Measurements from ENCODE around the gene PITPNC1. TPM values are rescaled to one million over a fixed set of nuclear protein-coding genes. Genes with fewer than 3 reads are reported as not detected.

PITPNC1 gene
- total and polyA plus RNA-seq, 2 of the 13 experiments (the other 11 are each of a cell fraction or from before 2014, with no cell fraction given): 4.1 to 5.7 TPM

DNA sequence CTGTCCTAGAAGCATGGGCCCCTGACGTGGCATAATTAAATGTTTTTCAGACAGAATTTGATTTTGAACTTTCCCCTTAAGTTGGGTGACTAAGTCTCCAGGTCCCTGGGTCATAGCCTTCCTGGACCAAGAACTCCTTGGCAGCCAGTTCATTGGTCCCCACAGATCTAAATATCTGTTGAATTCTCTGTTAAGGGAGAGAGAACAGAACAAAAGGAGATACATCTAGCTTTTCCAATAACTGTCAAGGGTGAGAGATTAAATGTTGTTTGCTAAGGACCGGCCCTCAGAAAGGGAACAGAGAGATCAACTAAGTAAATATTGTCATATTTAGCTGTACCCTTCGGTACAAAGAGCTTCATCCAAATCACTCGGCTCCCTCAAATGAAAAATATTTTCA, 262.5 kb downstream of the PITPNC1 start (continued):
- TF ChIP-seq, protein P1, sequence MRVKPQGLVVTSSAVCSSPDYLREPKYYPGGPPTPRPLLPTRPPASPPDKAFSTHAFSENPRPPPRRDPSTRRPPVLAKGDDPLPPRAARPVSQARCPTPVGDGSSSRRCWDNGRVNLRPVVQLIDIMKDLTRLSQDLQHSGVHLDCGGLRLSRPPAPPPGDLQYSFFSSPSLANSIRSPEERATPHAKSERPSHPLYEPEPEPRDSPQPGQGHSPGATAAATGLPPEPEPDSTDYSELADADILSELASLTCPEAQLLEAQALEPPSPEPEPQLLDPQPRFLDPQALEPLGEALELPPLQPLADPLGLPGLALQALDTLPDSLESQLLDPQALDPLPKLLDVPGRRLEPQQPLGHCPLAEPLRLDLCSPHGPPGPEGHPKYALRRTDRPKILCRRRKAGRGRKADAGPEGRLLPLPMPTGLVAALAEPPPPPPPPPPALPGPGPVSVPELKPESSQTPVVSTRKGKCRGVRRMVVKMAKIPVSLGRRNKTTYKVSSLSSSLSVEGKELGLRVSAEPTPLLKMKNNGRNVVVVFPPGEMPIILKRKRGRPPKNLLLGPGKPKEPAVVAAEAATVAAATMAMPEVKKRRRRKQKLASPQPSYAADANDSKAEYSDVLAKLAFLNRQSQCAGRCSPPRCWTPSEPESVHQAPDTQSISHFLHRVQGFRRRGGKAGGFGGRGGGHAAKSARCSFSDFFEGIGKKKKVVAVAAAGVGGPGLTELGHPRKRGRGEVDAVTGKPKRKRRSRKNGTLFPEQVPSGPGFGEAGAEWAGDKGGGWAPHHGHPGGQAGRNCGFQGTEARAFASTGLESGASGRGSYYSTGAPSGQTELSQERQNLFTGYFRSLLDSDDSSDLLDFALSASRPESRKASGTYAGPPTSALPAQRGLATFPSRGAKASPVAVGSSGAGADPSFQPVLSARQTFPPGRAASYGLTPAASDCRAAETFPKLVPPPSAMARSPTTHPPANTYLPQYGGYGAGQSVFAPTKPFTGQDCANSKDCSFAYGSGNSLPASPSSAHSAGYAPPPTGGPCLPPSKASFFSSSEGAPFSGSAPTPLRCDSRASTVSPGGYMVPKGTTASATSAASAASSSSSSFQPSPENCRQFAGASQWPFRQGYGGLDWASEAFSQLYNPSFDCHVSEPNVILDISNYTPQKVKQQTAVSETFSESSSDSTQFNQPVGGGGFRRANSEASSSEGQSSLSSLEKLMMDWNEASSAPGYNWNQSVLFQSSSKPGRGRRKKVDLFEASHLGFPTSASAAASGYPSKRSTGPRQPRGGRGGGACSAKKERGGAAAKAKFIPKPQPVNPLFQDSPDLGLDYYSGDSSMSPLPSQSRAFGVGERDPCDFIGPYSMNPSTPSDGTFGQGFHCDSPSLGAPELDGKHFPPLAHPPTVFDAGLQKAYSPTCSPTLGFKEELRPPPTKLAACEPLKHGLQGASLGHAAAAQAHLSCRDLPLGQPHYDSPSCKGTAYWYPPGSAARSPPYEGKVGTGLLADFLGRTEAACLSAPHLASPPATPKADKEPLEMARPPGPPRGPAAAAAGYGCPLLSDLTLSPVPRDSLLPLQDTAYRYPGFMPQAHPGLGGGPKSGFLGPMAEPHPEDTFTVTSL (CRISPR knock-in tag; IDR thresholded peaks at IDR 0.05; ENCODE audit: borderline replicate concordance): 0 out of 2 replicates have a peak, but pooled peaks have one; percentile 57
- TF ChIP-seq ZNF562 (CRISPR knock-in tag; IDR thresholded peaks at IDR 0.05; ENCODE audit: borderline replicate concordance): no peak
- TF ChIP-seq HNRNPUL1 (IDR thresholded peaks at IDR 0.05; ENCODE audit: low read depth, low read length): no peak
- no peak for TF ChIP-seq SMAD3 (CRISPR knock-in tag; IDR thresholded peaks at IDR 0.05)
- TF ChIP-seq, protein P2, sequence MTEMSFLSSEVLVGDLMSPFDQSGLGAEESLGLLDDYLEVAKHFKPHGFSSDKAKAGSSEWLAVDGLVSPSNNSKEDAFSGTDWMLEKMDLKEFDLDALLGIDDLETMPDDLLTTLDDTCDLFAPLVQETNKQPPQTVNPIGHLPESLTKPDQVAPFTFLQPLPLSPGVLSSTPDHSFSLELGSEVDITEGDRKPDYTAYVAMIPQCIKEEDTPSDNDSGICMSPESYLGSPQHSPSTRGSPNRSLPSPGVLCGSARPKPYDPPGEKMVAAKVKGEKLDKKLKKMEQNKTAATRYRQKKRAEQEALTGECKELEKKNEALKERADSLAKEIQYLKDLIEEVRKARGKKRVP (CRISPR knock-in tag; IDR thresholded peaks at IDR 0.05): no peak
- no peak for TF ChIP-seq ZNF547 (CRISPR knock-in tag; IDR thresholded peaks at IDR 0.05)
- 0 out of 2 replicates have a peak, but pooled peaks have one; percentile 10 for TF ChIP-seq SIX1 (CRISPR knock-in tag; IDR thresholded peaks at IDR 0.05; ENCODE audit: borderline replicate concordance)
- TF ChIP-seq ZNF564 (CRISPR knock-in tag; IDR thresholded peaks at IDR 0.05): no peak
- no peak for TF ChIP-seq FOSL1 (CRISPR knock-in tag; IDR thresholded peaks at IDR 0.05; ENCODE audit: borderline replicate concordance)
- no peak for TF ChIP-seq NR2F1 (CRISPR knock-in tag; IDR thresholded peaks at IDR 0.05)
- TF ChIP-seq, protein P3, sequence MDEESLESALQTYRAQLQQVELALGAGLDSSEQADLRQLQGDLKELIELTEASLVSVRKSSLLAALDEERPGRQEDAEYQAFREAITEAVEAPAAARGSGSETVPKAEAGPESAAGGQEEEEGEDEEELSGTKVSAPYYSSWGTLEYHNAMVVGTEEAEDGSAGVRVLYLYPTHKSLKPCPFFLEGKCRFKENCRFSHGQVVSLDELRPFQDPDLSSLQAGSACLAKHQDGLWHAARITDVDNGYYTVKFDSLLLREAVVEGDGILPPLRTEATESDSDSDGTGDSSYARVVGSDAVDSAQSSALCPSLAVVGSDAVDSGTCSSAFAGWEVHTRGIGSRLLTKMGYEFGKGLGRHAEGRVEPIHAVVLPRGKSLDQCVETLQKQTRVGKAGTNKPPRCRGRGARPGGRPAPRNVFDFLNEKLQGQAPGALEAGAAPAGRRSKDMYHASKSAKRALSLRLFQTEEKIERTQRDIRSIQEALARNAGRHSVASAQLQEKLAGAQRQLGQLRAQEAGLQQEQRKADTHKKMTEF (CRISPR knock-in tag; IDR thresholded peaks at IDR 0.05): 0 out of 2 replicates have a peak, but pooled peaks have one; percentile 28
- TF ChIP-seq ZNF136 (CRISPR knock-in tag; IDR thresholded peaks at IDR 0.05; ENCODE audit: low read depth): no peak
- TF ChIP-seq BHLHE40 (IDR thresholded peaks at IDR 0.05; ENCODE audit: low read length): no peak
- TF ChIP-seq PLRG1 (conservative IDR thresholded peaks at IDR 0.05): no peak
- TF ChIP-seq NFRKB (IDR thresholded peaks at IDR 0.05): no peak
